Activated naive CD8-positive, alpha-beta T cell (primary cell): ENCODE measurements around the gene SERHL2.
A peak's percentile ranks its signal among the peaks of the same experiment; 100 is the strongest.
"Not testable (repeated sequence)": the region's sequence is repeated elsewhere in the genome, so short reads cannot be mapped to it uniquely, and the experiment has no call there.

Source experiments
- H3K27ac Mint-ChIP-seq: one replicate; pipeline ENCODE4 v1.8.0; 2021; ENCODE audit warnings: mixed read lengths
- H3K27me3 Mint-ChIP-seq: one replicate; pipeline ENCODE4 v1.8.0; 2021; ENCODE audit warnings: mixed read lengths
- H3K36me3 Mint-ChIP-seq: one replicate; pipeline ENCODE4 v1.8.0; 2021; ENCODE audit warnings: mixed read lengths
- H3K4me1 Mint-ChIP-seq: one replicate; pipeline ENCODE4 v1.8.0; 2021; ENCODE audit warnings: low read depth, mixed read lengths
- H3K4me3 Mint-ChIP-seq: one replicate; pipeline ENCODE4 v1.8.0; 2021; ENCODE audit warnings: mild to moderate bottlenecking, mixed read lengths
- H3K9me3 Mint-ChIP-seq: one replicate; pipeline ENCODE4 v1.8.0; 2021; ENCODE audit warnings: low read depth, mixed read lengths

Gene SERHL2

GRCh38 chr22:42602470-42602869 is 48.7 kb downstream of the SERHL2 start:
- H3K4me3 Mint-ChIP-seq, result no peak overlapping the region
- H3K27ac Mint-ChIP-seq, result no peak overlapping the region
- no peaks in the 10 kb centered on the region for H3K27me3 Mint-ChIP-seq
- H3K9me3 Mint-ChIP-seq, result no peaks in the 10 kb centered on the region
- H3K36me3 Mint-ChIP-seq, result peaks cover 5% of the 10 kb centered on the region
- H3K4me1 Mint-ChIP-seq, result peaks cover 36% of the 10 kb centered on the region

- H3K4me3 Mint-ChIP-seq, result no peak overlapping the region
- H3K4me1 Mint-ChIP-seq, result peaks cover 41% of the 10 kb centered on the region
- H3K27ac Mint-ChIP-seq, result peak overlapping the region; percentile 72
- H3K27me3 Mint-ChIP-seq, result no peaks in the 10 kb centered on the region
- H3K9me3 Mint-ChIP-seq, result no peaks in the 10 kb centered on the region
- H3K36me3 Mint-ChIP-seq, result peaks cover 5% of the 10 kb centered on the region
Measured at GRCh38 chr22:42603427-42603826, 49.7 kb downstream of the SERHL2 start.

- H3K27me3 Mint-ChIP-seq, result no peaks in the 10 kb centered on the region
- H3K9me3 Mint-ChIP-seq, result no peaks in the 10 kb centered on the region
- peaks cover 51% of the 10 kb centered on the region for H3K4me1 Mint-ChIP-seq
- peaks cover 5% of the 10 kb centered on the region for H3K36me3 Mint-ChIP-seq
- no peak overlapping the region for H3K27ac Mint-ChIP-seq
- no peak overlapping the region for H3K4me3 Mint-ChIP-seq
Measured at GRCh38 chr22:42604403-42604802, 50.6 kb downstream of the SERHL2 start.

- H3K4me3 Mint-ChIP-seq, H3K9me3 Mint-ChIP-seq, H3K36me3 Mint-ChIP-seq, H3K27me3 Mint-ChIP-seq, H3K27ac Mint-ChIP-seq: not testable (repeated sequence)
- peaks cover 66% of the 10 kb centered on the region for H3K4me1 Mint-ChIP-seq
Measured at GRCh38 chr22:42607641-42608040, 53.9 kb downstream of the SERHL2 start.

- H3K36me3 Mint-ChIP-seq, result peaks cover 10% of the 10 kb centered on the region
Measured at GRCh38 chr22:42608136-42608822, 54.5 kb downstream of the SERHL2 start.

GRCh38 chr22:42608823-42609361 is 55.1 kb downstream of the SERHL2 start:
- Mint-ChIP-seq H3K4me3 (peak overlapping the region; percentile 49), H3K36me3 (peaks cover 10% of the 10 kb centered on the region), H3K27me3 (no peaks in the 10 kb centered on the region), H3K27ac (peak overlapping the region; percentile 46), H3K4me1 (peaks cover 68% of the 10 kb centered on the region), H3K9me3 (no peaks in the 10 kb centered on the region)

More at GRCh38 chr22:42608136-42608822, 54.5 kb downstream of the SERHL2 start:
- Mint-ChIP-seq H3K27me3 (no peaks in the 10 kb centered on the region), H3K9me3 (no peaks in the 10 kb centered on the region), H3K4me1 (peaks cover 68% of the 10 kb centered on the region), H3K4me3 (peak overlapping the region; percentile 49), H3K27ac (peak overlapping the region; percentile 46)

- Mint-ChIP-seq H3K4me1 (peaks cover 65% of the 10 kb centered on the region), H3K9me3 (no peaks in the 10 kb centered on the region), H3K27me3 (no peaks in the 10 kb centered on the region), H3K27ac (no peak overlapping the region), H3K4me3 (peak overlapping the region; percentile 32), H3K36me3 (peaks cover 10% of the 10 kb centered on the region)
Measured at GRCh38 chr22:42610186-42610585, 56.4 kb downstream of the SERHL2 start.

- Mint-ChIP-seq H3K27me3 (no peaks in the 10 kb centered on the region), H3K9me3 (no peaks in the 10 kb centered on the region), H3K36me3 (peaks cover 10% of the 10 kb centered on the region), H3K4me3 (peak overlapping the region; percentile 53), H3K27ac (peak overlapping the region; percentile 25), H3K4me1 (peaks cover 65% of the 10 kb centered on the region)
Measured at GRCh38 chr22:42611051-42611450, 57.3 kb downstream of the SERHL2 start.

- Mint-ChIP-seq H3K27ac (peak overlapping the region; percentile 100), H3K36me3 (peaks cover 8% of the 10 kb centered on the region), H3K4me1 (peaks cover 66% of the 10 kb centered on the region)
Measured at GRCh38 chr22:42612336-42612735, 58.6 kb downstream of the SERHL2 start.

GRCh38 chr22:42613872-42614301 is 60.1 kb downstream of the SERHL2 start:
- Mint-ChIP-seq H3K9me3 (no peaks in the 10 kb centered on the region), H3K36me3 (peaks cover 8% of the 10 kb centered on the region), H3K4me1 (peaks cover 57% of the 10 kb centered on the region), H3K27ac (peak overlapping the region; percentile 100), H3K27me3 (no peaks in the 10 kb centered on the region), H3K4me3 (peak overlapping the region; percentile 100)

More at GRCh38 chr22:42612336-42612735, 58.6 kb downstream of the SERHL2 start:
- no peaks in the 10 kb centered on the region for H3K9me3 Mint-ChIP-seq
- no peaks in the 10 kb centered on the region for H3K27me3 Mint-ChIP-seq
- peak overlapping the region; percentile 100 for H3K4me3 Mint-ChIP-seq

- H3K27ac Mint-ChIP-seq, result peak within 1 kb of the TSS; percentile 100
- H3K4me3 Mint-ChIP-seq, result peak within 1 kb of the TSS; percentile 100
- peaks cover 51% of the 10 kb centered on the region for H3K4me1 Mint-ChIP-seq
- H3K27me3 Mint-ChIP-seq, result no peaks in the 10 kb centered on the region
- H3K36me3 Mint-ChIP-seq, result peaks cover 8% of the 10 kb centered on the region
- no peaks in the 10 kb centered on the region for H3K9me3 Mint-ChIP-seq
Measured at GRCh38 chr22:42614312-42615091, 60.7 kb downstream of the SERHL2 start, which contains the start of gene POLDIP3. Gene POLDIP3, minus strand, starts transcription at chr22:42614883. Its CDS starts 26 bp downstream, at chr22:42614857.

- Mint-ChIP-seq H3K9me3 (no peaks in the 10 kb centered on the region), H3K27ac (peak overlapping the region; percentile 100), H3K4me3 (peak overlapping the region; percentile 95), H3K27me3 (no peaks in the 10 kb centered on the region), H3K4me1 (peaks cover 45% of the 10 kb centered on the region), H3K36me3 (peaks cover 8% of the 10 kb centered on the region)
Measured at GRCh38 chr22:42615092-42615859, 61.5 kb downstream of the SERHL2 start.

GRCh38 chr22:42615860-42616175 is 62.1 kb downstream of the SERHL2 start:
- Mint-ChIP-seq H3K4me1 (peaks cover 40% of the 10 kb centered on the region), H3K27ac (peak overlapping the region; percentile 100)
- not testable (repeated sequence) for H3K36me3 Mint-ChIP-seq

GRCh38 chr22:42617155-42617983 is 63.6 kb downstream of the SERHL2 start:
- Mint-ChIP-seq H3K27ac (peak overlapping the region; percentile 61), H3K27me3 (no peaks in the 10 kb centered on the region), H3K9me3 (no peaks in the 10 kb centered on the region), H3K4me1 (peaks cover 30% of the 10 kb centered on the region), H3K4me3 (peak overlapping the region; percentile 28), H3K36me3 (peaks cover 6% of the 10 kb centered on the region)

More at GRCh38 chr22:42615860-42616175, 62.1 kb downstream of the SERHL2 start:
- H3K4me3 Mint-ChIP-seq, result peak overlapping the region; percentile 95
- not testable (repeated sequence) for H3K9me3 Mint-ChIP-seq, H3K27me3 Mint-ChIP-seq
